Stimulated activated CD4-positive, alpha-beta T cell treated with anti-CD3 and anti-CD28 coated beads, Interleukin-2, amount 100 ng/mL, for 24 hours (primary cell): Measurements from ENCODE around the gene MSI1.

Source experiments
- DNase-seq, 2 donors: peaks; one replicate each; pipeline ENCODE4 v3.0.0-alpha.2; 2020

MSI1 gene

DNA sequence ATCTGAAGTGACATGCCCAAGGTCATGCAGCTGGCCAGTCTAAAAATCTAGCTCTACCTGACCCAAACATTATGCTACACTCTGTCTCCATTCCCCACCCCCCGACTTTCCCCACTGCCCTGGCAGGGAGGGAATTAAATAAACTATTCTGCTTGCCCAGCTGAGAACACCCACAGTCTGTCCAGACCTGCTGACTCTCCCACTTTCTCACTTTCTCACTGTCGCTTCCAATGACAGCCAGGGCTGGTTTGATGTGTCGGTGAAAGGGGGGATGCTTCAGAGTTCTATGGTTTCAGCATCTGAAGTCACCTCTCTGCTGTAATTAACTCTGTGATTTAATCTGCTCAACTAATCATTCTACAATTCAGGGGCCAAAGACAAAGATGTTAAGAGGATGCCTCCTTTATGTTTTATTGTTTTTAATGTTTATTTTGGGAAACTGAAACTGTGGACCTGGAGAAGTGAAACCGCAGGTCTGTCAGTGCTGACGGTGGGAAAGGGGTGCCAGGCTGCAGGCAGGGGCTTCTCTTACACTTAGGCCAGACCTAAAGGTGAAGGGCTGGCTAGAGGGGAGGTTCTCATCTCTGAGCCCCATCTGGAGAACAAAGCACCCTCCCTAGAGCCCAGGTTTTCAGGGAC lies 8.1 kb upstream of the MSI1 start:
- no peak for DNase-seq

DNA sequence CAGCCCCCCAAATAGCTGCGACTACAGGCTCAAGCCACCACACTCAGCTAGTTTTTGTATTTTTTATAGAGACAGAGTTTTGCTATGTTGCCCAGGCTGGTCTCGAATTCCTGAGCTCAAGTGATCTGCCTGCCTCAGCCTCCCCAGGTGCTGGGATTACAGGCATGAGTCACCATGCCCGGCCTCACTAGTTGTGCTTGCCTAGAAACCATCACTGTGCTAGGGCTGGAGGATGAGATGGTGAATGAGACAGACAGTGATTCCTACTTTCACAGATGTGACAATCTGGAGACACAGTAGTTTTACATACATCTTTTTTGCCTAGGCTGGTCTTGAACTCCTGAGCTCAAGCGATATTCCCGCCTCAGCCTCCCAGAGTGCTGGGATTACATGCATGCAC lies 7.5 kb upstream of the MSI1 start:
- no peak for DNase-seq

DNA sequence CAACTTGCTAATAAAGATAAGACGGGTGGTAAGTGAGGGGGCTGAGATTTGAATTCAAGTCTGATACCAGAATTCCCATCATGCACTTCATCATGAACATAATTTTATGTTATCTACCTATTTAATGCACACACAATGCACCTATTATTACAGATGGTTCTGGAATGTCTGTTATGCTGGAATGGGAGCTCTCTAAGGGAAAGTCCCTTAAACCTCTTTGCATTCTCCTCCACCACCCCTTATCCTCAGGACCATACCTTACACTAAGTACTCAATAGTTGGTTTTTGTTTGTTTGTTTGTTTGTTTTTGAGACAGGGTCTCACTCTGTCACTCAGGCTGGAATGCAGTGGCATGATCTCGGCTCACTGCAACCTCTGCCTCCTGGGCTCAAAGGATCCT lies 7.0 kb upstream of the MSI1 start:
- DNase-seq: no peak

DNA sequence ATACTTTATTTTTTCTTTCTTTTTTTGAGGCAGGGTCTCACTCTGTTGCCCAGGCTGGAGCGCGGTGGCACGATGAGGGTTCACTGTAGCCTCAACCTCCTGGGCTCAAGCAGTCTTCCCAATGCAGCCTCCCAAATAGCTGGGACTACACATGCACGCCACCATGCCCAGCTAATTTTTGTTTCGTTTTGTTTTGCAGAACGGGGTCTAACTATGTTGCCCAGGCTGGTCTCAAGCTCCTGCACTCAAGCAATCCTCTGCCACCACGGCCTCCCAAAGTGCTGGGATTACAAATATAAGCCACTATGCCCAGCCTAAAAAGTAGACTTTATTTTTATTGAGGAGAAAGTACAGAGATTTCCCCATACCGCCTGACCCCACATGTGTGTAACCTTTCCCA lies 4.7 kb upstream of the MSI1 start:
- DNase-seq: no peak

DNA sequence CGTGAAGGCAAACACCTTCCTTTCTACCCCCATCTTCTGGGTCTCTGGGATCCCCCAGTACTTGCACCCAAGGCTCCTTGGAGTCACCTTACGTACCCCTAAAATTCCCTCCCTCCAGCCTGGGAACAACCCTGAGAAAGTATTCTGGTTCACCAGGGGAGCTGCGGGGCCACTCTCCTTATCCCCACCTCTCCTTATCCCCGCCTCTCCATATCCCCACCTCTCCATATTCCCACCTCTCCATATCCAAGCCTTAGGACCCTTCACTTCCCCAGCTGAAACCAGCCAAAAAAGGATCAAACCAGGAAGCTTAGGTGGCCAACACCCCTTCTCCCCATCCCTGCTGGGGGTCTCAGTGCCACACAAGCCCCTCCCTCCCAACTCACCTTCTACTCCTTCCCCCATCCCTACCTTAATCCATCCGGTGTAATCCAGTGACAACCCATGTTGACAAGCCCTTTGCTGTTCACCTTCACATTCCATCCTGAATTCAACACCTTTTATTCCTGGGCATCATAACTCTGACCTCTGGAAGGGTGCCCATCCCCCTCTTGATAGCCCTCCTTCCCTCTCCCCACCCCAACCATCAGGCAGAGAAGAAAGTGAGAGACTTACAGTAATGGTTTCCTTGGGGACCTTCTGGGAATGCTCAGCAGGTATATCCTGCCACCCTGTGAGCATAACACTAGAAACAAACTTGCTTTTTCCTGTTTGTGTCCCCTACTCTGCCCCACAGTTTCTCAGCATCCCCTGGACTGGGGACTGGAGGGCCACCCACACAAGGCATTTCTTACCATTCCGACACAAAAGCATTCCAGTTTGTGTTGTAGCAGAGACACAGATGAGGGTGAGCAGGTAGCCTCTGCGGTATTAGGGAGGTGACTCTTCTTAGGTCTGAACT lies 1.6 kb upstream of the MSI1 start:
- DNase-seq: no peak

DNA sequence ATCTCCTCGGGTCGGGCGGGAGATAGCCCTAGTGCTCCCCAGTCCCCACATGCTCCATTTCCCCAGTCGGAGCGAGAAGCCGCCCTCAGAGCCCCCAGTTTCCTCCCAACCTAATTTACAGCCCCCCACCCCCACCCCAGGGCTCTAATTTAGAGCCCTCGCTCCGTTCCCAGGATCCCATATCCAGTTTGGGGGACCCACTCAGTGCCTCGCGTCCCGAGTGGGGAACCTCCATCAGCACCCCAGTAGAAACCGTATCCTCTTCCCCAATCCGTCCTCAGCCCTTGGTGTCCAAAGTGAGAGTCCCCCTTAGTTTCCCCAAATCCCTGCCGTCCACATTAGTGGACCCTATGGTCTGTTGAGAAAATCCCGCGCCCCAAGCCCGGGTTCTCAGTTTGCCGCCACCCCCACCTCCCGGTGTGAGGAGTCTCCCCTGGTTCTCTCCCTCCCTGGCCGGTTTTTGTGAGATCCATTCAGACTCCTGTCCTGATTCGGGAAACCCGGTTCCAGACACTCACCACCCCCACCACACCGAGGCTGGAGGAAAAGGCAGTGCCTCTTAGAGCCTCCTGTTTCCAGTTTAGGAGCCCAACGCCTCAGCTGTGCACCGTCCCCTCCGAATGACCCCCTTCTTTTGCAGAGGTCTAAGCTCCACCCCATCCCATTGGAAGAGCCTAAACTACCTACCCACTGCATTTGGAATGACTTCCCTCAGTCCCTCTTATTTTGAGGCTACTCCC lies 809 bp upstream of the MSI1 start:
- no peak for DNase-seq

DNA sequence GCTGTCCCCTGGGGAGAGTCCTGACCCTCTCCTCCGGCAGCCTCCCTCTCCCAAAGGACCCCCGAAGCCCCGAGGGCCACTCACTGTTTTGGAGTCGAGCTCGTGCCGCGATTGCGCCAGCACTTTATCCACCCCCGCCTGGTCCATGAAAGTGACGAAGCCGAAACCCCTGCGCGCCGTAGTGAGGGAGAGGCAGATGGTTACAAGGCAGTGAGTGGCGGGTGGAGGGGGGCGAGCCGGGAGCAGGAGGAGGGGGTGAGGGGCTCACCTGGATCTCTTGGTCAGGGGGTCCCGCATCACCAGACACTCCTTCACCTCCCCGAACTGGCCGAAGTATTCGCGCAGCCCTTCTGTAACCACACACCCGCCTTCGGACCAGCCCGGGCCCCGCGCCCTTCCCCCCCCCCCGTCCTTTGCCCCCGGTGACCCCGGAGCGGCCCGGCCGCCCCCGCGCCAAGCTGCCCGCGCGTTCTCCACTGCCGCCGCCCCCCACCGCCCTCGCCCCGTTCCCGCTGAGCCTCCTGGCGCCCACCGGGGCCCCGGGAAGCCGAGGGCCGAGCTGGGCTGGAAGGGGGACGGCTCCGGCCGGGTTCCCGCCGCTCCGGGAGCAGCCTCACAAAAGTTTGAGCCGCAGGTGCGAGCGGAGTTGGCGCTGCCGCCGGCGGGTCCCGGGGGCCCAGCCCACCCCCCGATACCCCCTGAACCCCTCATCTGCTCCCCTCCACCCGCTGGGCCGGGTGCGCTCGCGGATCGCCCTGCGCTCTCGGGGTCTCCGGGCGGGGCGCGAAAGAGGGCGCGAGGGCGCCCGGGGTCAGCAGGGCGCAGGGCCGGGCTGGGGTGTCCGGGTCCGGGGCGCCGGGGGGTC lies 808 bp downstream of the MSI1 start:
- peak; percentile 50 to 62 for DNase-seq

DNA sequence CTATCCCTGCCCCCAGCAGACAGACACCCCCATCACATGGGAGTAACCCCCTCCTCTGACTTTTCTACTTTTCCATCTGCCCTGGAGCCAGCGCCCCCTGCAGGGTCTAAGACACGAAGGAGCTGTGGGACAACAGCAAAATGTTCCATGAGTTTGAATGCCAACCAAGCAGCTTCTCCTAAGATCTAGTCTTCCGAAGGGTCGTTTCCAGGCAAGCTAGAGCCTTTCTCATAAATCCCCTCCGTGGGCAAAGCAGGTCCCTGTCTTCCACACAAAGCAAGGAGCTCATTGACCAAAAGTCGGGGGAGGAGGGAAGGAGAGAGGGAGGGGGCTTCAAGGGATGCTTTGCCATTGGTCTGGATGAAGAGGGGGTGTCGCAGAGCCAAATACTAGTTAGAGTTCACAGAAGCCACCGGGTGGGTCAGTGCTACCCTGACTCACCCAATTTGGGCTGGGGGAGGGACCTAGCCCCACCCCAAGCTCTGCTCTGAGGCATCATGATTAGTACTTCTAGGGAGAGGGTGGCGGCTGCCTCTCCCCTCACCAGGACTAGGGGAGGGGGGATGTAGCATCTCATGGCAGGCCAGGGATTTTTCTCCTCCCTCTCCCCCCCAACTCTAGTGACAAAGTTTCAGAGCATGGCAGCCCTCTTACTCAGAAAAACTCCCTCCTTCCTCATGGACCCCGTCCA lies 1.6 kb downstream of the MSI1 start:
- DNase-seq: peak in 1 of 2 donors; percentile 22

DNA sequence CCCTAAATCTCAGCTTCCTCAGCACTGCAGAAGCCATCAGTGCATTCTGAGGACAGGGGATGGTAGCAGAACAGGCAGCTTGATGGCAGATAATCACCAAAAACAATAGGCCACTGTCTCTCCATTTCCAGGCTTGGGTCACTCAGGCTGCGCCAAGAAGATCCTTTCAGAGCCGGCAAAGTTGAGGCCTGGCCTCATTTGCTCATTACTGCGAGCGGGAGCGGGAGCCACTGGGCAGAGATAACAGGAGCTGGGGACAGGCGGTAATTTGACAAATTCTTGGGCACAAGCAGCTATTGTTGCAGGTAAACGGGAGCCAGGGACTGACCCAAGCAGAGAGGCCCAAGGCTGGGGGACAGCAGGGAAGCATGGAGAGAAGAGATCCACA lies 2.1 kb downstream of the MSI1 start:
- no peak for DNase-seq

DNA sequence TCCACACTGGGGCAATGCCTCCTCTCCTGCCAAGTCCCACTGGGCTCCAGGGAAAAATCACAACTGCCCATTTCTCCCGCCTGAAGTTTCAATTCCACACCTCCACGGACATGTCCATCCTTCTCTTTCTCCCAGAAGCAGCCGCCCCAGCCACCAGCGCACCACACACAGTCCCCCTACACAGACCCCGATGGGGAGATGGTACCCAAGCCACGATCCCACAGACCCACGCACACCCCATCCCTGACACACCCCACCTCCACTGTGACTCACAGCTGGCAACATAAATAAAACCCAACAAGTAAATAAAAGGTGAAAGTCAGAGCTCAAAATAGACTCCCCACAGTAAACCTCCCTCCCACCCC lies 2.6 kb downstream of the MSI1 start:
- no peak for DNase-seq

DNA sequence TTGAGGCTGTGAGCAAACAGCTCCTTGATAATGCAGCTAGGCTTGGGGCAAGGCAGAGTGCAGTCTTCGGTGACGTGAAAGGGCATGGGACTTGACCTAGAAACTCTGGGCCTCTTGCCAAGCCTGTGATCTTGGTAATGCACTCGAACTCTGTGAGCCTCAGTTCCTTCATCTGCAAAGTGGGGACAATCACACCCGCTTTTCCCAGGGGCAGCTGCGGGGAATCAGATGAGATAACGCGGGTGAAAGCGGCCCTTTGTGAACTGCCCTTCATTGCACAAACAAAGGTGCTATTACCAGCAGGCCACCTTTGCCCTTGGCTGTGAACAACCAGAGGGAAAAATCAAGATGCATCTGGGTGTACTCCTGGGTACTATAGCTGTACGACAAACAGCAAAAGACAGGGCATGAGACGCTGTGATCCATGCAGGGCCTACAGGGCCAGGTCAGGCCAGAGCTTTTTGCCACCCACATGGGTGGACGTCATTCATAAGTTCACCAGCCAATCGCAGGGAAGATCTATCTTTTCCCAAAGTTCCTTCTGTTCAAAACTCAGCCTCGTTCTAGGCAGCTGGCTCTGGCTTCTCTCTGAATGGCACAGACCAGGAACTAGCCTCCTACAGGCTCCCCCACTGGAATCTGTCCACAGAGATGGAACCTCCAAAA lies 3.2 kb downstream of the MSI1 start:
- no peak for DNase-seq

DNA sequence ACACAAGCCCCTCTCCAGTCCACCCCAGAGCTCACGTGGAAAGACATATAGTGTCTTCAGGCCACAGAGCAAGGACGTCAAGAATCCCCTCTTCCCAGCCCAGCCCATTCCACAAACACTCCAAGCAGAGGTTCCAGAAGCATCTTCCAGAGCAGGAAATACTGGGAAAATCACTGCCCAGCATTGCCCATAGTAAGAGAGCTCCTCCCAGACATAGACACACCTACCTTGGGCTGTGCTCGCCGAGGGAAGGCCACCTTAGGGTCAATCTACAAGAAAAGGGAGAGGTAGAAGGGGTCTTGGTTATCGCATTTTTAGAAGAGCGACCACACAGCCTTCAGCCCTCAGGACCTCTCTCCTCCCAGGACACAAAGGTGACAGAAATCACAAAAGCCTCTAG lies 4.5 kb downstream of the MSI1 start:
- no peak for DNase-seq

DNA sequence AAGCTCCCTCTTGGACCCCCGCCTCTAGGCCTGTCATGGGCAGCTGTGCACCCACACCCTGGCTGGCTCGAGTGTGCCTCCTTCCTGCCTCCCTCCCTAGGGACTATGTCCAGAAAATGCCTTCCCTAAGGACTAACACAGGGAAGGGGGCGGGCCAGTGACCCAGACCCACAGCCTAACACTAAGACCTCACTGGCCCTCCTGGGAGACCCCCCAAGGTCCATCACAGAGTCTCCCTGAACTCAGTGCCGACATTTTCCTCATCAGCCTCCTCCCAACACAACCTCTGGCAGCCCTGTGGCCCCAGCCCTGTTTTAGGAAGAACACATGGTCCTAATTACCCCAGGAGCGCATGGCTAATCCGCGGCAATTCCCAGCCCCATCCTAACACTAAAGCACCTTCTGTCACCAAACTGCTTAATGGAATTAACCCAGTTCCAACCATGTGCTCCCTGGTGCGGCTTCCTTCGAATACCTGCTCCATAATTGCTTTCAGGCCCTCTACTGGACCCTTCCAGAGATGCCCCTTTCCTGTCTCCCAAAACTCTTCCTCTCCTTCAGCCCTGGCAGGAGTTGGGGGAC lies 5.6 kb downstream of the MSI1 start:
- DNase-seq: no peak

DNA sequence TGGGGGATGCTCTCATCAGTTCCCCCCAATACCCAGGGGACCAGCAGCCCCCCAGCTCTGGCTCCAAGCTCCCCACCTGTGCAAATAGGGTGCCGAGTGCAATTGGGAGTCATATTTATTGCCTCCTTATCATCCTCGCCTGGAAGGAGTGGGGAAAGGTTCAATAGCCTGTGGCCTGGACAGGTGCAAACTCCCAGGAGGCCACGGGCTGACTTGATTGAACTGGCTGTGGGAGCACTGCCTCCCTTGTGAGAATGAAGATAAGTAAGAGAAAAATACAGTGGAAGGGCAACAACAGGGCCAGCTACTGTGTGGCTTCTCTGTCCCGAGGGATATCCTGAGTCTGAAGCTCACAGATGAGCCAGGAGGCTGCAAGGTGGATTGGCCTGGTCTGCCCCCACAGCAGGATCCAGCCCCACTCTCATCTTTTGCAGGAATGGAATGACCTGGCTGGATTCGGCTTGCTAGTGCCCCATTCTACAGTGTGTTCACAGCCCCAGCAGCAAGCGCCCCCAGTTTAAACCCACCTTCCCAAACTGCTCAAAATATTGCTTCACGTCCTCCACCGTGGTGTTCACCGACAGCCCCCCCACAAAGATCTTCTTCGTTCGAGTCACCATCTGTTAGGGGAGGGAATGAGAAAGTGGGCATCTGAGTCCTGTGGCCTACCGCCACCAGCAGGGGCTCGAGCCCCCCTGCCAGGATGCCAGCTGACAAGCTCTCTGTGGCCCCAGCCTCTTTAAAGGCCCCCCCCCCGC lies 6.3 kb downstream of the MSI1 start:
- no peak for DNase-seq

DNA sequence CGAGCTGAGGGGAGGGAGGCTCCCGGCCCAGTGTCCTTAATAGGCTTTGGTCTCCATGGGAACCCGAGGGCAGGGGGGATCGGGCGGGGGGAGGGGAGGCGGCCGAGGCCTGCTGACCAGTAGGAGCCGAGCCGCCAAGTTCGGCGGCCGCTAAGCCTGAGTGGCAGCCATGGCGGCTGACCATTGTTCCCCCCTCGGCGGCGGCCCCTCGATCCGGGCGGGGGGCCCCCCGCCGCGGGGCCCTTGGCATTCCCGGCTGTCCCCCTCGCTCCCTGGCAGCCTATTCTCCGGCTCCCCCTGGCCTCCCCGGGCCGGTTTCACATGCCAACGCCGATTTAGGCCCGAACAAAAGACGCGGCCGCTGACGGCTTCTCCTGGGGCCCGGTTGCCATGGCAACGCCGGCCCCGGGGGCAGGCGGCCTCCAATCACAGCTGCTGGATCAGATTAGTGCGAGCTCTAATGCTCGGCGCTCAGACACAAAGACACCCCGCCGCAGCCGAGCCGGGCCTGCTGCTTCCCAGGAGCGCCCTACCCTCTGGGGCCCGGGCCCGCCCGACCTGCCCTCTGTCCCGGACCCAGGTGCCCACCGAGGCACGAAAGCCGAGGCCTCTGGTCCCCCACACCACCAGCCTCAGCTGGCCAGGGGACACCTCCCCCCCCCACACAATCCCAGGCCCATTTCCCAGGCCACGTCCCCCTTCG lies 7.3 kb downstream of the MSI1 start:
- peak in 1 of 2 donors; percentile 14 for DNase-seq

DNA sequence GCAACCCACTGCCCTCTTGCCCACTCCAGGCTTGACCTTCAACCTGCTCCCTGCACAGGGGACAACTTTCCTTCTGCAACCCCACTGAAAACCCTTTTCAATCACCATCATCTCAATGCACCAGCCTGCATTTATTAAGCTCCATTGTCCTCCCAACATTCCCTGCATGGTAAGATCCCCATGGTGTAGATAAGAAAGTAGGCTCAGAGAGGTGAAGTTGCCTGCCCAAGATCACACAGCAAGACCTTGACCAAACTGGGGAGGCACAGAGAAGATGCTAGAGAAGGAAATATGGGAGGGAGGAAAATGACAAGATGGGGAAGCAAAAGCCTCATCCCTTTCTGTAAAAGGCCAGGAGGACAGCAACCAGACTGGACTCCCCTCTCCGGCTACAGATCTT lies 9.8 kb downstream of the MSI1 start:
- DNase-seq: no peak

DNA sequence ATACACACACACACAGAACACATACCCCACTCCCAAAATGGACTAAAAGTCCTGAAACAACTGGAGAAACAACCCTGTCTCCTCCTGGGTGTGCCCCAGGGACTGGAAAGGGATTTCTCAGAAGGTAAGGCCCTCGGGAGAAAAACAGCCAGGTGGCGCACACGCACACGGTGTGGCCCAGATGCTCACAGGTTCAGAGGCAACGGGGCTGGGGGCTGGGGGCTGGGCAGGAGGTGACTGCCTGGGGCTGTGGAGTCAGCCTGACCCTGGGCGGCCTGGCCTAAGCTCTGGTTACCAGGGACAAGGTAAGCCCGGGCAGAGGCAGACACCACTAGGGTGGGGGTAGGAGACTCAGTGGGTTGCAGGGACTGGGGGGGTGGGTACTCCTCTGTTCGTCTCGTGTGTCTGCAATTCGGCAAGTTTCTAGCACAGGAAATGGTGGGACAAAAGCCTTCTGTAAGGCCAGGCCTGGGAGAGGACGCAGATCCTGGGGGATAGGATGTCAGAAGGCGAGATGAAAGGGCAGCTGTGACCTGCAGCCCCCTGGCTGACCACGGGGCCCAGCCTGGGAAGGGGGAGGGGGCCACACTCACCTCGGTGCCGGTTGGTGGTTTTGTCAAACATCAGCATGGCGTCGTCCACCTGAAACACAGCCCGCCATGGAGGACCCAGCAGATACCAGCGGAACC lies 10.4 kb downstream of the MSI1 start:
- DNase-seq: no peak

DNA sequence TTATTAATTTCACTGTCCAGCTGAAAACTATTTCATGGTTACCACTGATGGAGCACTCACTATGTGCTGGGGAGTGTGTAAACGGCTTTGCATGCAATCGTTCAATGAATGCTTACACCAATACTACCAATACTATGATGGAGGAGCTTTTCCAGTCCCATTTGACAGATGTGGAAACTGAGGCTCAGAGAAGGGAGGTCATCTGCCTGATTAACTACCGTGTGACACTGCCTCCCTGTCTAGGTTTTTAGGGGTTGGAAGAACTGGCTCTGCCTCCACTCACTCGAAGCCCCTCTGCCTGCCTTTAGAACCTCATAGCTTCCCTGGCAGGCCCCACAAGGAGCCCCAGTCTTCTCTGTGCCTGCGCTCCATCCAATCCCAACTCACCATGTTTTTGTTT lies 11.9 kb downstream of the MSI1 start:
- no peak for DNase-seq

DNA sequence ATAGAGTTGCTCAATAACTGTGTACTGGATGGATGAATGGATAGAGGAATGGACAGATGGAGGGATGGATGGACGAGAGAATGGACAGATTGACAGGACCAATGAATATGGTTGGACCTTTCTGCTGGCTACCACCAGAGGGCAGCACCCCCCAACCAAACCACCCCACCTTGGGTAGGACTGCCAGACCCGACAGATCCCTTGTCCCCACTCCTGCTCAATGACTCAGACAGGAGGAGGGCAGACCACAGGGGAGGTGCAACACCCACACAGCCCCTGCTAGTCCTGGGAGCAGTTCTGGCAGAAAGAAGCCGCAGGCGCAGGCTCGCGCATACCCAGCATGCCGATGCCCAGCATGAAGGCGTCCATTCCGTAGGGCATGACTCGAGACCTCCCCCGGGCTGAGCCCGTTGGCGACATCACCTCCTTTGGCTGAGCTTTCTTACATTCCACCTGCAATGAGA lies 12.4 kb downstream of the MSI1 start:
- DNase-seq: peak; percentile 83 to 84
